ENCODE results near the gene RPS8.
"Not testable (repeated sequence)": the region's sequence is repeated elsewhere in the genome, so short reads cannot be mapped to it uniquely, and the experiment has no call there.

Gene RPS8

GRCh38 chr1:44802306-44803061 is 27.1 kb downstream of the RPS8 start:
- no peak for DNase-seq (ENCODE audit: low read depth, low spot score)

GRCh38 chr1:44803062-44803311 is 27.6 kb downstream of the RPS8 start:
- no peak for DNase-seq (ENCODE audit: low read depth, low spot score)

- no peak for DNase-seq (ENCODE audit: low read depth, low spot score)
Observed at GRCh38 chr1:44803312-44804095, 28.2 kb downstream of the RPS8 start.

GRCh38 chr1:44805311-44806024 is 30.1 kb downstream of the RPS8 start:
- no peak for DNase-seq (ENCODE audit: low read depth, low spot score)

- DNase-seq (ENCODE audit: low read depth, low spot score): no peak
Observed at GRCh38 chr1:44806025-44806703, 30.8 kb downstream of the RPS8 start.

GRCh38 chr1:44806704-44807363 is 31.5 kb downstream of the RPS8 start, which contains the start of gene DYNLT4:
TSS of gene DYNLT4 (minus strand) at chr1:44807351. CDS start at chr1:44806668, 683 bp downstream.
- DNase-seq (ENCODE audit: low read depth, low spot score): no peak

GRCh38 chr1:44807364-44808062 is 32.2 kb downstream of the RPS8 start:
- peak; percentile 99 for DNase-seq (ENCODE audit: low read depth, low spot score)

GRCh38 chr1:44808063-44808937 is 33.0 kb downstream of the RPS8 start, which contains the start of gene BTBD19:
TSS of gene BTBD19 (plus strand) at chr1:44808523. CDS start at chr1:44808821, 298 bp downstream.
- DNase-seq (ENCODE audit: low read depth, low spot score): peak; percentile 97

- peak; percentile 58 for DNase-seq (ENCODE audit: low read depth, low spot score)
Observed at GRCh38 chr1:44808938-44809917, 33.9 kb downstream of the RPS8 start.

- peak; percentile 81 for DNase-seq (ENCODE audit: low read depth, low spot score)
Observed at GRCh38 chr1:44810101-44810761, 34.9 kb downstream of the RPS8 start.

GRCh38 chr1:44810762-44811105 is 35.4 kb downstream of the RPS8 start:
- DNase-seq (ENCODE audit: low read depth, low spot score): not testable (repeated sequence)

GRCh38 chr1:44811234-44811633 is 35.9 kb downstream of the RPS8 start:
- DNase-seq (ENCODE audit: low read depth, low spot score): no peak

GRCh38 chr1:44812822-44813543 is 37.6 kb downstream of the RPS8 start:
- DNase-seq (ENCODE audit: low read depth, low spot score): peak; percentile 56

GRCh38 chr1:44815926-44816325 is 40.6 kb downstream of the RPS8 start:
- not testable (repeated sequence) for DNase-seq (ENCODE audit: low read depth, low spot score)

- no peak for DNase-seq (ENCODE audit: low read depth, low spot score)
Observed at GRCh38 chr1:44817307-44817706, 42.0 kb downstream of the RPS8 start.

GRCh38 chr1:44817771-44818495 is 42.6 kb downstream of the RPS8 start:
- no peak for DNase-seq (ENCODE audit: low read depth, low spot score)

- DNase-seq (ENCODE audit: low read depth, low spot score): no peak
Observed at GRCh38 chr1:44819196-44819607, 43.9 kb downstream of the RPS8 start.
